Testis (tissue), 3 donors: Measurements from ENCODE around the gene SYNGR2. TPM values are rescaled to one million over a fixed set of nuclear protein-coding genes. Genes with fewer than 3 reads are reported as not detected.
A peak's percentile ranks its signal among the peaks of the same experiment; 100 is the strongest.
"Not testable (repeated sequence)": the region's sequence is repeated elsewhere in the genome, so short reads cannot be mapped to it uniquely, and the experiment has no call there.

Source experiments
- DNase-seq: peaks from one replicate; pipeline ENCODE4 v3.0.0-alpha.2; 2019
- H3K27ac ChIP-seq, 2 donors: fragments of 200-600 bp; sonication (generic); one replicate each; pipeline ENCODE4 v1.5.1; 2019
- H3K27me3 ChIP-seq: fragments of 200-600 bp; sonication (generic); one replicate; pipeline ENCODE4 v1.5.1; 2019
- H3K36me3 ChIP-seq: fragments of 200-600 bp; sonication (generic); one replicate; pipeline ENCODE4 v1.5.1; 2017; ENCODE audit warnings: low read depth; ENCODE audit errors: missing control alignments
- H3K4me1 ChIP-seq: fragments of 200-600 bp; sonication (generic); one replicate; pipeline ENCODE4 v1.5.1; 2019
- H3K4me3 ChIP-seq, 2 donors: fragments of 200-600 bp; sonication (generic); one replicate each; pipeline ENCODE4 v1.5.1; 2017 to 2019
- H3K9me3 ChIP-seq: fragments of 200-600 bp; sonication (generic); one replicate; pipeline ENCODE4 v1.5.1; 2017
- POLR2A ChIP-seq: fragments of 450-650 bp; IDR thresholded peaks from one replicate; pipeline ENCODE4 v1.6.1; 2017; ENCODE audit warnings: antibody characterized with exemption, mild to moderate bottlenecking, moderate library complexity
- WGBS, 2 donors: methylation state at CpG; one replicate each; pipeline ENCODE4 v1.1.5; 2018; 5-methylcytosine and 5-hydroxymethylcytosine counted together
- intact Hi-C: fragments of 100-400 bp; cut with DNase I; formaldehyde crosslinking; loops from one replicate; pipeline ENCODE4 v1.15.1; 2023; ENCODE audit warnings: low total_unique reads
- polyA plus RNA-seq: library from polyadenylated mRNA; stranded (reverse); fragments of 350-450 nt; fragmentation: Illumina TruSeq; extraction: RNeasy Lipid Tissue Mini Kit (QIAGEN cat#74804); gene quantifications from one replicate; pipeline ENCODE4 v1.2.3, GENCODE V29; 2014; ENCODE audit warnings: low read depth, low replicate concordance; ENCODE audit not compliant: insufficient read depth
- total RNA-seq, 2 donors: library from RNA; depleted of rRNA; stranded (reverse); fragments of >200 nt; gene quantifications; one replicate each; pipeline ENCODE4 v1.2.3, GENCODE V29; 2016
- TF ChIP-seq, protein P1 (sequence below), 3 experiments: fragments of 450-650 bp in 2 of 3; fragments of 200-600 bp in 1 of 3; sonication (generic) in 1 of 3; IDR thresholded peaks; one replicate each; pipeline ENCODE4 v1.5.1; 2016 to 2019; ENCODE audit warnings: antibody characterized with exemption in 3 of 3, mild to moderate bottlenecking in 2 of 3, moderate library complexity in 1 of 3

Gene SYNGR2
- total and polyA plus RNA-seq, 3 donors from 2014 or later = 63.7 to 70.6 (median 68.7) TPM

- Histone ChIP-seq H3K27me3 (no peaks in the 10 kb centered on the region), H3K4me3 (no peak overlapping the region), H3K9me3 (no peaks in the 10 kb centered on the region), H3K27ac (no peak overlapping the region), H3K4me1 (no peaks in the 10 kb centered on the region), H3K36me3 (no peaks in the 10 kb centered on the region)
- 90 to 91% methylated on average over 5 to 9 of the region's 9 CpGs for whole genome bisulfite sequencing, 2 donors
- no peak for TF ChIP-seq POLR2A
- TF ChIP-seq, protein P1, sequence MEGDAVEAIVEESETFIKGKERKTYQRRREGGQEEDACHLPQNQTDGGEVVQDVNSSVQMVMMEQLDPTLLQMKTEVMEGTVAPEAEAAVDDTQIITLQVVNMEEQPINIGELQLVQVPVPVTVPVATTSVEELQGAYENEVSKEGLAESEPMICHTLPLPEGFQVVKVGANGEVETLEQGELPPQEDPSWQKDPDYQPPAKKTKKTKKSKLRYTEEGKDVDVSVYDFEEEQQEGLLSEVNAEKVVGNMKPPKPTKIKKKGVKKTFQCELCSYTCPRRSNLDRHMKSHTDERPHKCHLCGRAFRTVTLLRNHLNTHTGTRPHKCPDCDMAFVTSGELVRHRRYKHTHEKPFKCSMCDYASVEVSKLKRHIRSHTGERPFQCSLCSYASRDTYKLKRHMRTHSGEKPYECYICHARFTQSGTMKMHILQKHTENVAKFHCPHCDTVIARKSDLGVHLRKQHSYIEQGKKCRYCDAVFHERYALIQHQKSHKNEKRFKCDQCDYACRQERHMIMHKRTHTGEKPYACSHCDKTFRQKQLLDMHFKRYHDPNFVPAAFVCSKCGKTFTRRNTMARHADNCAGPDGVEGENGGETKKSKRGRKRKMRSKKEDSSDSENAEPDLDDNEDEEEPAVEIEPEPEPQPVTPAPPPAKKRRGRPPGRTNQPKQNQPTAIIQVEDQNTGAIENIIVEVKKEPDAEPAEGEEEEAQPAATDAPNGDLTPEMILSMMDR (IDR thresholded peaks at IDR 0.05) = no peak
- DNase-seq = no peak
- intact Hi-C loops = no loop called here
Measured at GRCh38 chr17:78134899-78135385, 33.4 kb upstream of the SYNGR2 start.

GRCh38 chr17:78135858-78136500 lies 32.4 kb upstream of the SYNGR2 start:
- intact Hi-C loops = no loop called here

DNA sequence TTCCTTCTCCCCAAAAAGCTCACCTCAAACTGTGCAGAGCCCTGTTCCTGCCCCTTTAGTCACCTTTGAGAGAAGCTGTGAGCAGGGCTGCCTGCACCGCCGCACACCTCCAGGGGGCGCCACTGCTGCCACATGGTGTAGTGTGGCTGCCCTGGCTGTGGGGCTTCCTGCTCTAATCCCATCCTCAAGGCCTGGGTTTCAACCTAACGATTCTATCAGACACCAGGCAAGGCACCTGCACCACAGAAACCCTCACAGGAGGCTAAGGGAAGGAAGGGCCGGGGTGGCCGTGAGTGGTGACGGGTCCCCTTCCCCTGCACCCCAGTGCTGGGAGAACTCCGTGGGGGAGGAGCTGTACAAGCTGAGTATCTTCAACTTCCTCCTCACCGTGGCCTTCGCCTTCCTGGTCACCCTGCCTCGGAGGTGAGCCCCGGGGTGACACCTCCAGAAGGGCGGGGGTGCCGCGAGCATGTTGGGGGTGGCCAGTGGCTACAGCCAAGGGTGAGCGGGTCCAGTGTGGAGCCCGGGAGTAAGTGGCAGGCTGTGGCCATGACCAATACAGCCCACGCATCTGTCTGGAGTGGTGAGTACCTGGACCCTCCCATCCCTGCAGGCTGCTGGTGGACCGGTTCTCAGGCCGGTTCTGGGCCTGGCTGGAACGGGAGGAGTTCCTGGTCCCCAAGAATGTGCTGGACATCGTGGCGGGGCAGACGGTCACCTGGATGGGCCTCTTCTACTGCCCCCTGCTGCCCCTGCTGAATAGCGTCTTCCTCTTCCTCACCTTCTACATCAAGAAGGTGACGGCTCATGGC lies 30.8 kb upstream of the SYNGR2 start:
- Histone ChIP-seq H3K27me3 (no peaks in the 10 kb centered on the region), H3K27ac (no peak overlapping the region), H3K4me1 (no peaks in the 10 kb centered on the region), H3K4me3 (no peak overlapping the region), H3K9me3 (no peaks in the 10 kb centered on the region), H3K36me3 (no peaks in the 10 kb centered on the region)
- WGBS, 2 donors = 77 to 83% methylated on average over 21 to 26 of the region's 26 CpGs
- TF ChIP-seq POLR2A = no peak
- TF ChIP-seq, protein P1 (IDR thresholded peaks at IDR 0.05) = peak; percentile 1 to 24 (median 6)
- no peak for DNase-seq
- intact Hi-C loops = no loop called here

More at GRCh38 chr17:78135858-78136500, 32.4 kb upstream of the SYNGR2 start:
- Histone ChIP-seq H3K27ac (no peak overlapping the region), H3K36me3 (no peaks in the 10 kb centered on the region), H3K4me1 (no peaks in the 10 kb centered on the region), H3K4me3 (no peak overlapping the region), H3K9me3 (no peaks in the 10 kb centered on the region), H3K27me3 (no peaks in the 10 kb centered on the region)
- TF ChIP-seq POLR2A = no peak
- TF ChIP-seq, protein P1 (IDR thresholded peaks at IDR 0.05) = no peak
- WGBS, 2 donors = 72 to 89% methylated on average over 8 to 9 of the region's 9 CpGs
- no peak for DNase-seq

DNA sequence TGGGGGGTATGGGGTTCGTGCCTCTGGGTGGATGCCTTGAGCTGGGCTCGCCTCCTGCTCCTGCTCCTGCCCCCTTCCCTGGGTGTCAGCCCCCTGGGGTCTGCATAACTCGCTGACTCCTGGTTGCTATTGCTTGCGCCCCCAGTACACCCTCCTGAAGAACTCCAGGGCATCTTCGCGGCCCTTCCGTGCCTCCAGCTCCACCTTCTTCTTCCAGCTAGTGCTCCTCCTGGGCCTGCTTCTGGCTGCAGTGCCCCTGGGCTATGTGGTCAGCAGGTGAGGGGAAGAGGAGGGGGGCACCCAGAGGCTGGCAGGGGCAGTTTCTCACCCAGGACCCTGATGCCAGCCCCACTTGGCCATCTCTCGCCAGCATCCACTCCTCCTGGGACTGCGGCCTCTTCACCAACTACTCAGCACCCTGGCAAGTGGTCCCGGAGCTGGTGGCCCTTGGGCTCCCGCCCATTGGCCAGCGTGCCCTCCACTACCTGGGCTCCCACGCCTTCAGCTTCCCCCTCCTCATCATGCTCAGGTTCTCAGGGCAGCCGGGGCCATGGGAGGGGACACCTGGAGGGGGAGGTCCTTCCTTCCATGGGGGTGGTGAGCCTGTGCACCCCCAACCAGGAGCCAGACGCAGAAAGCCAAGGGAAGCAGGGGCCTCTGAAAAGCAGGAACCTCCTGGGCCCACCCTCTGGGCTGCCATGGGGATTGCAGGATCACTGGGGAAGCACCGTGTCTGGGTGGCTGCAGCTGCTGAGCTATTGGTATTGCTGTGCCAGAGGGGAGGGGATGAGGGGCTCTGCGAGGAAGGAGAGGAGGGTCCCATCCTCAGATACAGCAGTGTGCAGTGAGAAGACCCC lies 29.9 kb upstream of the SYNGR2 start:
- intact Hi-C loops = no loop called here
- no peak for DNase-seq

DNA sequence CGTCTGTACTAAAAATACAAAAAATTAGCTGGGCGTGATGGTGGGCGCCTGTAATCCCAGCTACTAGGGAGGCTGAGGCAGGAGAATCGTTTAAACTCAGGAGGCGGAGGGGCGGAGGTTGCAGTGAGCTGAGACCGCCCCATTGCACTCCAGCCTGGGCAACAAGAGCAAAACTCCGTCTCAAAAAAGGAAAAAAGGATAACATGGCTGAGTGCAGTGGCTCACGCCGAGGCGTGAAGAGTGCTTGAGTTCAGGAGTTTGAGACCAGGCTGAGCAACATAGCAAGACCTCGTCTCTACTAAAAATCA lies 28.6 kb upstream of the SYNGR2 start:
- H3K36me3 ChIP-seq, H3K9me3 ChIP-seq, H3K27ac ChIP-seq, H3K27me3 ChIP-seq, intact Hi-C loops, DNase-seq: not testable (repeated sequence)
- Histone ChIP-seq H3K4me3 (peak overlapping the region in 1 of 2 donors; percentile 50), H3K4me1 (peaks cover 12% of the 10 kb centered on the region)
- WGBS, 2 donors = 78 to 82% methylated on average over 12 of the region's 12 CpGs

More for the DNA sequence above, 29.9 kb upstream of the SYNGR2 start:
- H3K9me3 ChIP-seq = no peaks in the 10 kb centered on the region
- TF ChIP-seq, protein P1 (IDR thresholded peaks at IDR 0.05) = no peak
- no peak for TF ChIP-seq POLR2A
- 84 to 93% methylated on average over 12 to 14 of the region's 17 CpGs for WGBS, 2 donors
- H3K27me3 ChIP-seq = no peaks in the 10 kb centered on the region
- H3K4me1 ChIP-seq = no peaks in the 10 kb centered on the region
- no peak overlapping the region for H3K27ac ChIP-seq
- H3K36me3 ChIP-seq = no peaks in the 10 kb centered on the region
- H3K4me3 ChIP-seq = no peak overlapping the region
